Endothelial cell of umbilical vein (primary cell): ENCODE results near the gene GPRIN1. TPM values are rescaled to one million over a fixed set of nuclear protein-coding genes. Genes with fewer than 3 reads are reported as not detected.

Source experiments
- BruUV-seq: library from RNA; stranded (reverse); fragments of 400-500 nt; replicated peaks from 2 replicates; lab custom pipeline; 2021; lab: Mats Ljungman, UMichigan
- CTCF ChIA-PET: fragments of 300-600, 350-600 bp; sonication (Branson Sonifier 250); formaldehyde crosslinking; loops from one replicate; lab custom pipeline; 2021; ENCODE audit warnings: antibody characterized with exemption, inconsistent platforms; lab: Charles Lee
- POLR2A ChIA-PET: fragments of 300-600, 350-600 bp; sonication (Branson Sonifier 250); formaldehyde crosslinking; loops from one replicate; lab custom pipeline; 2021; ENCODE audit warnings: antibody characterized with exemption, inconsistent platforms; lab: Charles Lee
- DNase-seq: peaks from one replicate; pipeline ENCODE4 v3.0.0-alpha.2; 2011; ENCODE audit warnings: low read depth, low spot score
- FAIRE-seq: peaks from 2 replicates; lab custom pipeline; 2011; peaks lifted over from hg19 to GRCh38; lab: Jason Lieb, UNC
- H2AFZ ChIP-seq: 2 replicates; pipeline ENCODE4 v1.6.0; 2012; ENCODE audit warnings: low read depth, low read length, control low read depth, inconsistent platforms
- H3K27ac ChIP-seq: 2 replicates; pipeline ENCODE4 v1.5.1; 2011; ENCODE audit warnings: low read depth, mild to moderate bottlenecking, control low read depth, low read length, moderate library complexity; ENCODE audit not compliant: insufficient read depth
- H3K27me3 ChIP-seq, 2 experiments: 2 replicates each; pipeline versions ENCODE4 v1.6.0 to v1.6.1; 2011; ENCODE audit warnings: low read length in 2 of 2, mixed read lengths in 1 of 2; ENCODE audit not compliant: control insufficient read depth in 2 of 2, insufficient read depth in 2 of 2
- H3K36me3 ChIP-seq, 2 experiments: 2 replicates in 1 of 2; 3 replicates in 1 of 2; pipeline ENCODE4 v1.5.1; 2011; ENCODE audit warnings: low read length in 2 of 2, mild to moderate bottlenecking in 1 of 2, moderate library complexity in 1 of 2; ENCODE audit not compliant: control insufficient read depth in 2 of 2, insufficient read depth in 2 of 2; ENCODE audit errors: extremely low read depth in 1 of 2
- H3K4me1 ChIP-seq: 3 replicates; pipeline ENCODE4 v1.5.1; 2011; ENCODE audit warnings: mild to moderate bottlenecking, low read length; ENCODE audit not compliant: control insufficient read depth, insufficient read depth; ENCODE audit errors: extremely low read depth
- H3K4me2 ChIP-seq: 2 replicates; pipeline ENCODE4 v1.6.1; 2011; ENCODE audit warnings: low read length, control low read depth, mixed read lengths; ENCODE audit not compliant: insufficient read depth
- H3K4me3 ChIP-seq, 3 experiments: fragments of 200-600 bp in 1 of 3; sonication (generic), shearing (Covaris generic) in 1 of 3; replicated peaks in 1 of 3; 2 replicates each; pipeline ENCODE4 v1.5.1; 2011 to 2016; ENCODE audit warnings: control low read depth in 3 of 3, low read length in 3 of 3, mild to moderate bottlenecking in 2 of 3, inconsistent platforms in 1 of 3, low read depth in 1 of 3, moderate library complexity in 1 of 3; ENCODE audit not compliant: insufficient read depth in 1 of 3
- H3K79me2 ChIP-seq: 2 replicates; pipeline ENCODE4 v1.6.0; 2012; ENCODE audit warnings: low read length, inconsistent platforms; ENCODE audit not compliant: control insufficient read depth, insufficient read depth
- H3K9ac ChIP-seq: replicated peaks from 2 replicates; pipeline ENCODE3; 2011; ENCODE audit warnings: low read length, control low read depth; ENCODE audit not compliant: insufficient read depth; ENCODE audit errors: extremely low read depth
- H3K9me1 ChIP-seq: replicated peaks from 3 replicates; pipeline ENCODE4 v1.6.0; 2011; ENCODE audit warnings: mild to moderate bottlenecking, low read length; ENCODE audit not compliant: control insufficient read depth, insufficient read depth; ENCODE audit errors: extremely low read depth
- H3K9me3 ChIP-seq: replicated peaks from 2 replicates; pipeline ENCODE4 v1.5.1; 2012; ENCODE audit warnings: low read length, inconsistent platforms; ENCODE audit not compliant: control insufficient read depth, insufficient read depth
- H4K20me1 ChIP-seq: replicated peaks from 2 replicates; pipeline ENCODE3; 2011; ENCODE audit warnings: mild to moderate bottlenecking, low read length; ENCODE audit not compliant: control insufficient read depth, insufficient read depth; ENCODE audit errors: extremely low read depth
- CTCF ChIP-seq, 2 donors: IDR thresholded peaks; 1 replicate in 1 of 2; 2 replicates in 1 of 2; pipeline ENCODE4 v1.5.1; 2011; ENCODE audit warnings: low read length in 2 of 2, mild to moderate bottlenecking in 2 of 2, moderate library complexity in 2 of 2, control low read depth in 1 of 2, inconsistent platforms in 1 of 2, low read depth in 1 of 2; ENCODE audit not compliant: insufficient read depth in 1 of 2; ENCODE audit errors: extremely low read depth in 1 of 2
- EZH2 ChIP-seq: IDR thresholded peaks from 2 replicates; pipeline ENCODE4 v1.6.1; 2012; ENCODE audit warnings: borderline replicate concordance, low read depth, mild to moderate bottlenecking, moderate library complexity, low read length, inconsistent platforms; ENCODE audit not compliant: severe bottlenecking
- FOS ChIP-seq: IDR thresholded peaks from 2 replicates; pipeline ENCODE4 v1.6.1; 2011; ENCODE audit warnings: mild to moderate bottlenecking, low read length, moderate library complexity, borderline replicate concordance; ENCODE audit not compliant: insufficient read depth
- GATA2 ChIP-seq: IDR thresholded peaks from 2 replicates; pipeline ENCODE4 v1.7.0; 2011; ENCODE audit warnings: low read depth, mild to moderate bottlenecking, moderate library complexity, mixed read lengths, low read length; ENCODE audit not compliant: insufficient read length, insufficient read depth
- JUN ChIP-seq: IDR thresholded peaks from 2 replicates; pipeline ENCODE4 v1.6.1; 2011; ENCODE audit warnings: borderline replicate concordance, low read depth; ENCODE audit not compliant: insufficient read length, insufficient read depth
- MAX ChIP-seq: IDR thresholded peaks from 2 replicates; pipeline ENCODE4 v1.6.1; 2011; ENCODE audit not compliant: insufficient read depth, insufficient read length
- MYC ChIP-seq: IDR thresholded peaks from one replicate; pipeline ENCODE4 v1.6.1; 2011; ENCODE audit warnings: mild to moderate bottlenecking, low read depth, low read length
- POLR2A ChIP-seq: IDR thresholded peaks from 2 replicates; pipeline ENCODE4 v1.6.1; 2012; ENCODE audit warnings: low read depth, mild to moderate bottlenecking, control low read depth, low read length
- POLR2AphosphoS5 ChIP-seq: IDR thresholded peaks from 2 replicates; pipeline ENCODE4 v1.6.1; 2012; ENCODE audit warnings: low read depth, mild to moderate bottlenecking, control low read depth, low read length, moderate library complexity; ENCODE audit not compliant: insufficient read depth
- dilution Hi-C: fragments of 300-500 bp; cut with MboI; formaldehyde crosslinking; loops from one replicate; pipeline ENCODE4 v1.15.0; 2019; ENCODE audit warnings: low sequenced_read_pairs; ENCODE audit not compliant: extremely low pct_ligation_motif_present
- intact Hi-C: fragments of 100-400 bp; cut with micrococcal nuclease; formaldehyde crosslinking; loops from one replicate; pipeline ENCODE4 v1.10.0; 2022
- polyA plus RNA-seq, 4 experiments: library from polyadenylated mRNA; depleted of rRNA in 3 of 4; stranded (reverse) in 3 of 4; unstranded in 1 of 4; fragments of >200 nt; gene quantifications; 2 replicates each; pipeline versions ENCODE4 v1.2.1 to v1.2.3, GENCODE V29; 2011 to 2012; ENCODE audit warnings: missing spikeins in 1 of 4
- total RNA-seq: library from RNA; stranded (reverse); gene quantifications from 2 replicates; pipeline ENCODE4 v1.2.3, GENCODE V29; 2021

Gene GPRIN1
- total and polyA plus RNA-seq, 2 donors (not counting 3 experiments of a cell fraction or from before 2014, with no cell fraction given): 2.4 to 10.4 TPM

GRCh38 chr5:176596069-176596644, 13.8 kb downstream of the GPRIN1 start:
- no peaks in the 10 kb centered on the region for H3K9me1 ChIP-seq
- FAIRE-seq: no peak
- ChIA-PET POLR2A (no interaction called here), CTCF (interaction anchor here (0.9 to 2.5 kb wide), 9 partner anchors 9 to 866 kb away, joined by 3 to 10 read pairs (median 4); no protein-coding TSS in a partner anchor)
- no peaks in the 10 kb centered on the region for H3K36me3 ChIP-seq
- H3K4me2 ChIP-seq: peak overlapping the region; percentile 37
- no peak for TF ChIP-seq JUN
- TF ChIP-seq POLR2AphosphoS5: no peak
- TF ChIP-seq FOS: no peak
- no peak for TF ChIP-seq POLR2A
- TF ChIP-seq MAX: no peak
- TF ChIP-seq CTCF (IDR thresholded peaks at IDR 0.05; ENCODE audit: extremely low read depth in 1 of 2, insufficient read depth in 1 of 2, low read depth in 1 of 2, low read length in 2 of 2): no peak
- TF ChIP-seq GATA2: no peak
- TF ChIP-seq MYC: no peak
- no peak for TF ChIP-seq EZH2
- intact Hi-C loops (loop anchor here (2.0 kb wide), 1 partner anchor 23 kb away; no protein-coding TSS in a partner anchor), dilution Hi-C loops (no loop called here)
- no peaks in the 10 kb centered on the region for H3K79me2 ChIP-seq
- H3K9me3 ChIP-seq: no peaks in the 10 kb centered on the region
- H3K4me1 ChIP-seq: no peaks in the 10 kb centered on the region
- no peaks in the 10 kb centered on the region for H4K20me1 ChIP-seq
- no peak overlapping the region for H3K27ac ChIP-seq
- no peaks in the 10 kb centered on the region for H3K27me3 ChIP-seq
- peak overlapping the region; percentile 13 for H2AFZ ChIP-seq
- no peak overlapping the region for H3K4me3 ChIP-seq
- no peak for DNase-seq
- H3K9ac ChIP-seq: no peak overlapping the region
- no TSS peak for BruUV-seq
